PFSK-1 (cell line): Measurements from ENCODE around the gene C2.

Experiments
- SIN3A ChIP-seq: IDR thresholded peaks from 2 replicates; pipeline ENCODE4 v1.6.1; 2012; ENCODE audit warnings: mild to moderate bottlenecking, low read length, moderate library complexity, borderline replicate concordance; ENCODE audit not compliant: insufficient read depth
- TAF1 ChIP-seq: IDR thresholded peaks from 2 replicates; pipeline ENCODE4 v1.6.1; 2012; ENCODE audit warnings: low read length, control low read depth, borderline replicate concordance; ENCODE audit not compliant: insufficient read depth

DNA sequence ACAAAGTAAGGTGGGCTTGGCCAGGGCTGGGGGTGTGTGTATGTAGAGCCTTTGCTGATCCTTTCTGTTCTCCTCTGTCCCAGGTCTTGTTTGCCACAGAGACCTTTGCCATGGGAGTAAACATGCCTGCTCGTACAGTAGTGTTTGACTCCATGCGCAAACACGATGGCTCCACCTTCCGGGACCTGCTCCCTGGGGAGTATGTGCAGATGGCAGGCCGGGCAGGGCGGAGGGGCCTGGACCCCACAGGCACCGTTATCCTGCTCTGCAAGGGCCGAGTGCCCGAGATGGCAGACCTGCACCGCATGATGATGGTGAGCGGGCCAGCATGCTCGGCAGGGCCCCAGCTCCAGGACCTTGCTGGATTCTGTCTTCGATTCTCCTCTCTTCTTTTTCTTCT lies 38.2 kb downstream of the C2 start:
- TF ChIP-seq TAF1 (no peak), SIN3A (no peak)
